ENCODE measurements around the gene DBF4B.

GRCh38 chr17:44672479-44673093 lies 35.9 kb upstream of the DBF4B start:
- peak; percentile 77 for TF ChIP-seq CTCF (IDR thresholded peaks at IDR 0.05)
- no peak for TF ChIP-seq ZFX (IDR thresholded peaks at IDR 0.05; ENCODE audit: borderline replicate concordance)

Data from 22Rv1 (cell line).